Measurements from ENCODE around the gene CDT1.

CDT1 gene

GRCh38 chr16:88804552-88805339 is 1.2 kb downstream of the CDT1 start:
- no peak for DNase-seq (ENCODE audit: low spot score)

- no peak for DNase-seq (ENCODE audit: low spot score)
Observed at GRCh38 chr16:88805340-88805715, 1.7 kb downstream of the CDT1 start.

DNA sequence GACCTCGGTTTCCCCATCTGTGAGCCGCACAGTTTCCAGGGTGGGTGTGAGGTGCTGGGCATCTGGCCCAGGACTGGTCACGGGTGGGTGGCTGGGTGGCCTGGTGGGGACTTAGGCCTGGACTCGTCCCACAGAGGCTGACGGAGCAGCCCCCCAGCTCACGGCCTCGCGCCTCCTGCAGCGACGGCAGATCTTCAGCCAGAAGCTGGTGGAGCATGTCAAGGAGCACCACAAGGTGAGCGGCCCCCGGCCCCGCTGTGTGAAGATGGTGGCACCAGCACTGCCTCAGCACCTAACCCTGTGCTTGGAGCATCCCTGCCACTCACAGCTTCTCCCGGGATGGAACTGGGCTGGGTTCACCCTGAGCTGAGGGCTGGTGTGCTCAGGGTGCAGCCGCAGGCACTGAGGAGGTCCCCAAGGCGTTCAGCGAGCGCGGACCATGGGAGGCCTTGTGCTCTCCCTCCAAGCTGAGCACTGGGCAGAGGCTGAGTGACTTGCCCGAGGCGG is 2.4 kb downstream of the CDT1 start:
- DNase-seq (ENCODE audit: low spot score): no peak

DNA sequence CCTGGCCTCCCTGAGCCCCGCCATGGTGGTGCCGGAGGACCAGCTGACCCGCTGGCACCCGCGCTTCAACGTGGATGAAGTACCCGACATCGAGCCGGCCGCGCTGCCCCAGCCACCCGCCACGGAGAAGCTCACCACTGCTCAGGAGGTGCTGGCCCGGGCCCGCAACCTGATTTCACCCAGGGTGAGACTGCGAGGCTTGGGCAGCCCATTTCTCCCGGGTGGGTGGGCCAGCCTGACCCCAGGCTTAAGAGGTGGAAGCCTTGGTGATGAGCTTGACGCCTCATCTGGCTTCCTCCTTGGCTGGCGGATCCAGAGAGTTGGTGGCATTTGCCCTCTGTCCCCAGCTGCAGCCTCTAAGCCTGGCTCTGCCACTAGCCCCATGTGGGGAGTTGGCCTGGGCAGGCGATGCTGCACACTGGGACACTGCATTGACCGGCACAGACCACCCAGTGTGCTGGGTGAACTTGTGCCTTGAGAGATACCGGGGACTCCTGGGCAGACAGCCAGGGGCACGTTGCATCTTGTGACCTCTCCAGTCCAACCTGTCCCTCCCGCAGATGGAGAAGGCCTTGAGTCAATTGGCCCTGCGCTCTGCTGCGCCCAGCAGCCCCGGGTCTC is 3.0 kb downstream of the CDT1 start:
- DNase-seq (ENCODE audit: low spot score): no peak

DNA sequence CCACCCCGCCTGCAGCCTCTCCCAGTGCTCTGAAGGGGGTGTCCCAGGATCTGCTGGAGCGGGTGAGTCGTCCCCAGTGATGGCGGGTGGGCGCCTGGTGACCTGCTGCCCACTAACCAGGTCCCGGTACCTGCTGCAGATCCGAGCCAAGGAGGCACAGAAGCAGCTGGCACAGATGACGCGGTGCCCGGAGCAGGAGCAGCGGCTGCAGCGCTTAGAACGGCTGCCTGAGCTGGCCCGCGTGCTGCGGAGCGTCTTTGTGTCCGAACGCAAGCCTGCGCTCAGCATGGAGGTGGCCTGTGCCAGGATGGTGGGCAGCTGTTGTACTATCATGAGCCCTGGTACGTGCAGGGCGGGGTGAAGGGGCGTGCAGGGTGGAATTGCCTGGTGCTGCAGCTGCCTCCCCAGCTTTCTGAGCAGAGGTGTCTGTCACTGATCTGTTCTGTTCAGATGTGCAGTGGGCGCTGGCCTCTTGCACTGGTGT is 3.6 kb downstream of the CDT1 start:
- DNase-seq (ENCODE audit: low spot score): no peak

DNA sequence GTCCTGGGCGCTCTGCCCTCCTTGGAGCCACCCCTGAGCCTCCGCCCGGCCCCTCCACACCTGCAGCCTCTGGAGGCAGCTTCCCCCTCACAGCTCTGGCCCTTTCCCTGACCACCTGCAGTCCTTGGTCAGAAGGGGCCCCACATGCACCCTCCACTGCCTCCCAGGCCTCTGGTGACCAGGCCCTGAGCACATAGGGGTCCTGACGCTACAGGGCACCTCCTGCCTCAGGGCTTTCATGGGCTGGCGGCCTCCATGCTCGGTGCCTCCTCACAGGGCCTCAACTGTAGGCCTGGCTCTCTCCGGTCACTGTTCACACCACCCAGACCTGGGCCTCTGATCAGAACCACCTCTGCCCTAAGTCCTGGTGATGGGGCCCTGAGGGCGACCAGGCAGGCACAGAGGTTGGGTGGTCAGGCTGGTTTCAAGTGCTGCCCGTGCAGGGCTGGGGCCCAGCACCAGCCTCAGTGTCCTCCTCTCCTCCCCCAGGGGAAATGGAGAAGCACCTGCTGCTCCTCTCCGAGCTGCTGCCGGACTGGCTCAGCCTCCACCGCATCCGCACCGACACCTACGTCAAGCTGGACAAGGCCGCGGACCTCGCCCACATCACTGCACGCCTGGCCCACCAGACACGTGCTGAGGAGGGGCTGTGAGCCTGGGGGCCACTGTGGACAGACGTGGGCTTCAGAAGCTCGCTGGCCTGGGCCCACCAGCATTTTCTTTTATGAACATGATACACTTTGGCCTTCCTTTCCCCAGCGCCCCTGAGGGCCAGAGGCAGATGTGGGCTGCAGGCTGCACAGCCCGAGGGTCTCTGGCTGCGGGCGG is 4.3 kb downstream of the CDT1 start:
- DNase-seq (ENCODE audit: low spot score): no peak

GRCh38 chr16:88809068-88809675 is 5.6 kb downstream of the CDT1 start:
- DNase-seq (ENCODE audit: low spot score): no peak

GRCh38 chr16:88809676-88810165 is 6.1 kb downstream of the CDT1 start:
- DNase-seq (ENCODE audit: low spot score): no peak

- DNase-seq (ENCODE audit: low spot score): no peak
Observed at GRCh38 chr16:88810166-88810911, 6.8 kb downstream of the CDT1 start.

- peak; percentile 83 for DNase-seq (ENCODE audit: low spot score)
Observed at GRCh38 chr16:88810912-88811768, 7.6 kb downstream of the CDT1 start.

DNA sequence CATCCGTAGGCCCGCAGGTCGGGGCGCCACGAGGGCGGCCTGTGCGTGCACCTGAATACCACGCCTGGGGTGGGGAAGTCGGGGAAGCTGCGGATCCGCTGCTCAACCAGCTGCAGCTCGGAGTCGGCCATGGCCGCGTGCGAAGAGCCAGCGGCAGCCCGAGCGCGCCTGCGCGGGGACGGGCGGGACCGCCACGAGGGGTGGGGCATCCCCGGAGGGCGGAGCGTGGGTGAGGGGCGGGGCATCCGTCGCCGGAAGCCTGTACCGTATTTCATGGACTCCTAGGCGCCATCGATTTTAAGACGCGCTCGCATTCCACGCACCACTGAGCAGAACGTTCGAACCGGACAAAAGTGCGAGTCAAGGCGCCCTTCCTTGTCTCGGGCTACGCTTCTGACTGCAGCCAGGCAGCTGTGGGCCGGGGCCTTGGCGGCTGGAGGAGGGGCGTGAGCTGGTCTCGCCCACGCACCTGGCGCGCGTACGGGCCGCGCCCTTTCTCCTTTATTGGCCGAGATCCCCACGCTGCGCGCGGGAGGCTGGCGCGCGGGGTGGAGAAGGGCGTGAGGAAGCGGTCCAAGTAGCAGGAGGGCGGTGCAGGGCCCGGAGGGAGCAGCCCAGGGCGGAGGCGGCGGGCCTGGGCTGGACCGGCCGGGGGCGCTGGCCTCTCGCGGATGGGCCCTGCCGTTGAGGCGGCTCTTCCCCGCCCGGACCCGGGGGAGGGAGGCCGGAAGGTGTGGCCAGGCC is 8.4 kb downstream of the CDT1 start, which contains the start of gene APRT:
Gene APRT (minus strand): TSS at position 160 of the 744 bp plus-strand sequence. CDS start 29 bp downstream, at position 131.
- DNase-seq (ENCODE audit: low spot score): peak; percentile 88

DNA sequence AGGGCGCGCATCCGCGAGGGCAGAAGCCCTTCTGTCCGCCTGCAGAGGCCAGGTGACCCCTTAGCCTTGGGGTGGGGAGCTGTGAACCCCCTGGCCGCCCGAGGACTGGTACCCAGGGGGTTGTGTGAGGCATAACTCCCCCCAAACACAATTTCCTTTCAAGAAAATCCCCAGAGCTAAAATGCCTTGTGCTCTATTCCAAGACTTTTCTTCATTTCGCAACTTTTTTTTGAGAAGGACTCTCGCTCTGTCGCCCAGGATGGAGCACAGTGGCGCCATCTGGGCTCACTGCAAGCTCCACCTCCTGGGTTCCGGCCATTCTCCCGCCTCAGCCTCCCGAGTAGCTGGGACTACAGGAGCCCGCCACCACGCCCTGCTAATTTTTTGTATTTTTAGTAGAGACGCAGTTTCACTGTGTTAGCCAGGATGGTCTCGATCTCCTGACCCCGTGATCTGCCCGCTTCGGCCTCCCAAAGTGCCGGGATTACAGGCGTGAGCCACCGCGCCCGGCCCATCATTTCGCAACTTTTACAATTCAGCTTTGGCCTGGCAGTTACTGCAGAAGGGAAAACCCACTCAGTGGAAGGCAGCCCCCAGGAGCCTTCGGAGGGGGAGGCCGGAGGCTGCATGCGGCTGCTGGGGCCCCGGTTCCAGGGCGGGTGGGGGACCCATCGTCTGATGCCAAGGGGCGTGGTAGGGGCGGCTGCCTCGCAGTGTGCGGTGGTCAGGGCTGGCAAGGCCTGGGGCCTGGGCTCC is 9.1 kb downstream of the CDT1 start:
- no peak for DNase-seq (ENCODE audit: low spot score)

DNA sequence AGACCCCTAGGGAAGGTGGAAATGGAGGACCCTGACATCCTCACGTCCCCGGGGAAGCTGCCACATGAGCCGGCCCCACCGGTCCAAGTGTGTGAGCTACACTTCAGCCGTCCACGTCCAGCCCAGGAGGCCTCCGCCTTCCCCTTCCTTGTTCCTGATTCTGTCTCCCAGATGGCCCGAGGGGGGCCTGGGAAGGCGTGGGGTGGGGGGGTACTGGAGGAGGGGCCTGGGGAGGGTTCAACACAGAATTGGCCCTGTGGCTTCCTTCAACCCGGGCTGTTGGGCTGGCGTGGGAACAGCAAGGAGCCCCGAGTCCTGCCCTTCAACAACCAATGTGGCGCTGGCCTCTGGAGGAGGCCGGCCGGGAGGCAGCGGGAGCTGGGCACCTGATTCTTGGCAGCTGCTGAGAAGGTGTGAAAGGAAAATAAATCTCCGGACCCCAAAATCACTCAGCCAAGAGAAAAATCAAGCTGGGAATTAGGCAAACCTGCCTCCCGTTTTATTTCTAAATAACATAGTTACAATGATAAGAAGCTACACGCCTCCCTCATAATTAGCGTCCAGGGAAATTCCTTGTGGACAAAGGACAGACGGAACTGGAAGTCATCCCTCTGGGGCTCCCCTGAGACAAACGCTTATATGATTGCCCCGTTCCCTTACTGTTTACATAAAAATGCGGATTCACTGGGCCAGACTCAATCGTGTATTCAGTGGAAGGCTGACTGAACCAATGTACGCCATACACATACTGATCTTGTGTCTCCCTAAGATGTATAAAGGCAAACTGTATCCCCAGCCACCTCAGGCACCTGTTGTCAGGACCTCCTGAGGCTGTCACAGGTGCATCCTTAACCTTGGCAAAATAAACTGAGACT is 9.9 kb downstream of the CDT1 start:
- DNase-seq (ENCODE audit: low spot score): no peak

DNA sequence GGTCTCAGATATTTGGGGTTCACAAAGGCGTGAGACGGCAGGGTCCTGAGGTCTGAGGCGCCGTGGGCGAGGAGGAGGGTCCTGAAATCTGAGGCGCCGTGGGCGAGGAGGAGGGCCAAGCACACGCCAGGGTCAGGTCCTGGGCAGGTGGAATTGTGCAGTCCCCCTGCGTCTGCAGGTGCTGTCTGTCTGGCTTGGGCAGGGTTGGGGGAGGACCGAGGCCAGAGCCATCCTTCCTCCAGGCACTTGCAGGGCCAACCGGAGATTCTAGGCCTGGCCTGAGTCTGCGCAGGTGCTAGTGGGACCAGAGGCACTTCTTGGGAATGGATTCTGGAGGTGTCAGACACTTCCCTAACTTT is 10.5 kb downstream of the CDT1 start:
- DNase-seq (ENCODE audit: low spot score): no peak

DNA sequence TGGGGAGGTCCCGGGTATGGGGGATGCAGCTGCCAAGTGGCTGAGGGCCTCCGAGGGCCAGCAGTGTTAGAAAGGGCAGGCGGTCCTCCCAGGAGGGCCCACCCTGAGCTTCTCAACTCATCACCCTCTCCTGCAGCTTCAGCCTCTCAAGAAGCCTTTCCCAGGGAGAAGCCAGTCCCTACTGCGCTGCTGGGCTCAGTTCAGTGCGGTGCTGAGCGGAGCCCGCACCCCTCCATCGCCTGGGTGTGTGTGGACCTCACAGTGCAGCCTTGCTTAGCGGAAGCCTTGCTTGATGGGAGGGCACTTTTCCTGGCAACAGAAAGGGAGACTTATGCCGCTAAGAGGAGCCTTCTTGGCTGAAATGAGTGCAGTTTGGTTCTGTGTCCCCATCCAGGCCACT is 11.6 kb downstream of the CDT1 start:
- no peak for DNase-seq (ENCODE audit: low spot score)

- no peak for DNase-seq (ENCODE audit: low spot score)
Observed at GRCh38 chr16:88815901-88816589, 12.5 kb downstream of the CDT1 start.
